HFF-Myc (cell line): ENCODE measurements around the gene STPG4.

Experiments
- DNase-seq: peaks from one replicate; pipeline ENCODE4 v3.0.0-alpha.2; 2011; ENCODE audit warnings: low read depth; ENCODE audit errors: extremely low read depth
- H3K4me3 ChIP-seq: replicated peaks from 2 replicates; pipeline ENCODE4 v1.5.1; 2011; ENCODE audit warnings: low read depth, mild to moderate bottlenecking, control low read depth, low read length
- TF ChIP-seq, protein P1 (sequence below): IDR thresholded peaks from 2 replicates; pipeline ENCODE4 v1.5.1; 2012; ENCODE audit warnings: mild to moderate bottlenecking, low read depth, low read length, control low read depth; ENCODE audit errors: missing control alignments

Gene STPG4

DNA sequence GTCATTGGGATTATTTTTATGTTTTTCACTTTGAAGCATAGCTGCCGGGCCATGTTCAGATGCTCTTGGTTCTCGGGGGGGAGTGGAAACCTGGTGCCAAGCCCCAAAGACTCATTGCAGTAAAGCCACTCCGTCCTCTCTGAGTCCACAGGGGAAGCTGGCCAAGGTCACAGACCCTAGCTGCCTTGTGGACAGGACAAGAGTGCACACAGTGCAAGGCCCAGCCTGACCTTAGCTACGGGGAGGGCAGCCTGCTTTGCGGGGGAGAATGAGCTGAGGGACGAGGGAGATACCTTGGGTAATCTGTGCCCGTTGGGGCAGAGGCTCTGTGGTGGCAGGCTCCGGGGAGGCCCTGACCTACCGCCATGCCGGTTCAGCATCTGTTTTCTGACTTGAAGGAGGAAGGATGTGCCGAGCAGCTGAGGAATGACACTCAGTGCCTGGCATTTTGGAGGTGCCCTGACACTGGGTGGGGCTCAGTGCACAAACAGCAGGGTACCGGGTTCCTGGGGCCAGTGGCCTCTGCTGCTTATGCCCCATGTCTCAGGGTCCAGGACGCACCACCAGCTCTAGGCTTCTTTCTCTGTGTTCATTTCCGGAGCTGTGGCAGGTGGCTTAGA lies 87.2 kb downstream of the STPG4 start:
- no peak for DNase-seq
- no peak overlapping the region for H3K4me3 ChIP-seq
- TF ChIP-seq, protein P1, sequence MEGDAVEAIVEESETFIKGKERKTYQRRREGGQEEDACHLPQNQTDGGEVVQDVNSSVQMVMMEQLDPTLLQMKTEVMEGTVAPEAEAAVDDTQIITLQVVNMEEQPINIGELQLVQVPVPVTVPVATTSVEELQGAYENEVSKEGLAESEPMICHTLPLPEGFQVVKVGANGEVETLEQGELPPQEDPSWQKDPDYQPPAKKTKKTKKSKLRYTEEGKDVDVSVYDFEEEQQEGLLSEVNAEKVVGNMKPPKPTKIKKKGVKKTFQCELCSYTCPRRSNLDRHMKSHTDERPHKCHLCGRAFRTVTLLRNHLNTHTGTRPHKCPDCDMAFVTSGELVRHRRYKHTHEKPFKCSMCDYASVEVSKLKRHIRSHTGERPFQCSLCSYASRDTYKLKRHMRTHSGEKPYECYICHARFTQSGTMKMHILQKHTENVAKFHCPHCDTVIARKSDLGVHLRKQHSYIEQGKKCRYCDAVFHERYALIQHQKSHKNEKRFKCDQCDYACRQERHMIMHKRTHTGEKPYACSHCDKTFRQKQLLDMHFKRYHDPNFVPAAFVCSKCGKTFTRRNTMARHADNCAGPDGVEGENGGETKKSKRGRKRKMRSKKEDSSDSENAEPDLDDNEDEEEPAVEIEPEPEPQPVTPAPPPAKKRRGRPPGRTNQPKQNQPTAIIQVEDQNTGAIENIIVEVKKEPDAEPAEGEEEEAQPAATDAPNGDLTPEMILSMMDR: no peak

DNA sequence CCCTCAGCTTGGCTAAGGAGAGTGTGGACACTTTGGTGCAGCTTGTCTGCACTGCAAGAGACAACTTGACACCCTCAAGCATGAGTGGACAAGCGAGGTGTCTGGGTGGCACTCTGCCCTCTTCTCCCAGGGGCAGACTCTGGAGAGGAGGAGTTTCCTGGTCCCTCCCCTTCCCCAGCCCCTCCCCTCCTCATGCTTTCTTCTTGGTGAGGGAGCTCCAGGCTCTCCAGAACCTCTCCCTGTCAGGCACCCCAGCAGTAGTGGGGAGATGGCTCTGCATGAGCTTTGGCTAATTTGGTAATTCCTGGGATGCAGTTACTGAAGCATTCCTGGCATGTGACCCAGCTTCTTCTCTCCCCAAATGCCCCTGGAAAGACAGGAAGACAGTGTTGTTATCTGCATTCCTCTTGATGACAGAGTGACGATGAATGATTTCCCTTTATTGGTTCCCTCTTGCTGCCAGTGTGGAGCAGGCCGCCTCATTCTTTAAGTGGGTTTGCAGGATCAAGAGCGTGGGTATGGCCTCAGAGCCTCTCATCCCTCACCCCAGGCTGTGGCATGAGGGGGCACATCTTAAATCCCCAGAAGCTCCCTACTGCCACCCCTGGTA lies 89.2 kb downstream of the STPG4 start:
- H3K4me3 ChIP-seq: no peak overlapping the region
- DNase-seq: no peak
- TF ChIP-seq, protein P1: no peak

DNA sequence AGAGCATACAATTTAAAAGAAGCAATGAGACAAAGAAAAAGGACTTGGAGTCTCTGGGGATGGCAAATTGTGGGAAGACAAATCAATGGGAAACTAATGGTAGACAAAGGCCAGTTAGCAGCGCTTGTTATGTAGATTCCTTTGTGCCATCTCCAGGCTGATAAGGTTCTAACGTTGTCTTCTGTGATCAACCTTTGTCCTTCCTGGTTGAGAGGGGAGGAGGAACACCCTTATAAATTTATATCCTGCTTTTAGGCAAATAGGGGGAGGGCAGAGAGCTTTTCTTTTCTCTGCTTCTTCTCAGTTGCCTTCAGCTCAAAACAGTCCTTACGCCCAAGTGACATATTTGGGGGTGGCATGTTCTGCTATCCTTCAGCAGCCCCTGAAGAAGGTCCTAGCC lies 89.8 kb downstream of the STPG4 start:
- no peak for DNase-seq
- no peak overlapping the region for H3K4me3 ChIP-seq
- TF ChIP-seq, protein P1: no peak

DNA sequence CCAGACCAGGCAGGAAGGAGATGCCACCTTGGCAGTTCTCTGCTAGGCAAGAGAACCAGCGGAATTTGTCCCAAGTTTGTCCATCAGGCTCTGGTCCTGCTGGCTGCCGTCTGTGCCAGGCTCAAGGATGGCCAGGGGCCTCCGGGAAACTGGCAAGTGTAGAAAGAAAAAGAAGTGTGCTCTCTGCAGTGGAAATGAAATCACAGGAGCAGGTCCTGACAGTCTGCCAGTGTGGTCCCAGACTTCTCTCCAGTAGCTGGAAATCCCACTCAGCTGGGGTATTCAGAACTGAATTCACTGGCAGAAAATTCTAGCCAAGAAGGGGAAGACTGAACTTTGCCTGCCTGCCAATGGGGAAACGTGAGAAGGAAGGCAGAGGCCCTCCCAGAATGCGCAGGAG lies 91.0 kb downstream of the STPG4 start:
- no peak overlapping the region for H3K4me3 ChIP-seq
- DNase-seq: no peak
- TF ChIP-seq, protein P1: no peak

DNA sequence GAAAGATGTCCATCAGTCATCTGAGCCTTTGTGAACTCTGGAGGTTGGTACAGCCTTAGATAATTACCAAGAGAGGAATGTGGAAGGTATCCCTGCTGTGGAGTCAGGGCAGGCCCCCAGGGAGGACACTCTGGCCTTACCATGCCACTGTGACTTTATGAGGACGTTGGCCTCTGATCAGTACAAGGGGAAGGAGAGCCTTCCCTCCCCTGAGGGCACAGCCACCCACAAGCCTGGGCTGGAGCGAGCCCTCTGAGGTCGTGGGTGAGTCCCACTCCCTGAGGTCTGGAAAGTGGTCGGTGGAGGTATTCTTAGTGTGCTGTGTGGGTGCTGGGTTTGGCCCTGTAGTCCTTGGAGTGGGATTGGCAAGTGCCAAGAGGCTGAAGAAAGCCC lies 91.6 kb downstream of the STPG4 start:
- TF ChIP-seq, protein P1: no peak
- no peak overlapping the region for H3K4me3 ChIP-seq
- DNase-seq: no peak

DNA sequence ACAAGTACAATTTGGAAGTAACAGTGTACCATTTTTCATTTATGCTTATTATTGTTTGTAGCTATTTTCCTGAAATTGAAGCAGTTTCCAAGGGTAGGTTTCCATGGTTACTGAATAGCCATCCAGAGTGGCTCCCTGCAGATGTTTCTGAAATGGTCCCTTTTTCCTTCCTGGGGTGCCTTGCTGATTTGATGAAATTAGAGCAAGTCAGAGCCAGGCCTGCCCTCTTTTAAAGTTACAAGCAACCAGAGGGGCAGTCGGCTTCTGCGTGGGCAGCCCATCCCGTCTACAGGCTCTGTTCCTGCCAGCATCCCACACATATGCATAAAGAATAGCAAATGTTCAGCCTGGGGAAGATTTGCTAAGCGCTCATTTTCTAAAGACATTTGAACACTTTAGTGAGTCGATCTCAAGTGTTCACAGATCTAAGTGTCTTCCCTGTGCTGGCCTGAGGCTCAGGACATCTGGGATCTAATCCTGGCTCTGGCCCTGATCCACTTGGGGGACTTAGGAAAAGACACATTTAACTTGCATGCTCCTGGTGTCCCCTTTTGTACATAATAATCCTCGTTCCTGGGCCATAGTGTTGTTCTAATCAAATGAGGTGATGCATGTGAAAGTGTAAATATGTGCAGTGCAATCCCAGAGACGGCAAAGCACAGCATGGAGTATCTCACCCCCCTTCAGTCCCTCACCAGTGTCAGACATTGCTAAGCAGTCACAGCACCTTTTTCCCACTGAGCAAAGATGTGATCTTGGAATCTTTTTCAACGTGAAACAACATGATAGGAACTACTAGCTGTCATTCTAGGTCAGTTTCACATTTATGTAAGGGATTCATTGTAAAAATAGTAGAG lies 92.2 kb downstream of the STPG4 start:
- no peak overlapping the region for H3K4me3 ChIP-seq
- no peak for DNase-seq
- TF ChIP-seq, protein P1: no peak
